ENCODE data around the gene FAM162B.

- TF ChIP-seq CTCF (conservative IDR thresholded peaks at IDR 0.05 in 1 of 2, IDR thresholded peaks at IDR 0.05 in 1 of 2; ENCODE audit: low read depth in 1 of 2, low read length in 2 of 2) (no peak), EZH2 (IDR thresholded peaks at IDR 0.05; ENCODE audit: low read length, missing control alignments) (no peak)
These were observed 32.1 kb upstream of the FAM162B start for GRCh38 chr6:116797585-116797984.
